ENCODE results near the gene IL4I1.

The IL4I1 gene

GRCh38 chr19:49858088-49858985, 38.4 kb downstream of the IL4I1 start:
- no peak for DNase-seq (ENCODE audit: extremely low read depth, low read depth)
- no peak for TF ChIP-seq CTCF (IDR thresholded peaks at IDR 0.05; ENCODE audit: low read depth, low read length)

GRCh38 chr19:49857838-49858087, 38.9 kb downstream of the IL4I1 start:
- no peak for TF ChIP-seq CTCF (IDR thresholded peaks at IDR 0.05; ENCODE audit: low read depth, low read length)
- no peak for DNase-seq (ENCODE audit: extremely low read depth, low read depth)

GRCh38 chr19:49857061-49857837, 39.4 kb downstream of the IL4I1 start:
- no peak for TF ChIP-seq CTCF (IDR thresholded peaks at IDR 0.05; ENCODE audit: low read depth, low read length)
- no peak for DNase-seq (ENCODE audit: extremely low read depth, low read depth)

- no peak for TF ChIP-seq CTCF (IDR thresholded peaks at IDR 0.05; ENCODE audit: low read depth, low read length)
- no peak for DNase-seq (ENCODE audit: extremely low read depth, low read depth)
Observed at GRCh38 chr19:49856574-49857021, 40.1 kb downstream of the IL4I1 start.

- DNase-seq (ENCODE audit: extremely low read depth, low read depth): no peak
- no peak for TF ChIP-seq CTCF (IDR thresholded peaks at IDR 0.05; ENCODE audit: low read depth, low read length)
Observed at GRCh38 chr19:49855676-49856573, 40.8 kb downstream of the IL4I1 start.

GRCh38 chr19:49855277-49855675, 41.4 kb downstream of the IL4I1 start:
- no peak for TF ChIP-seq CTCF (IDR thresholded peaks at IDR 0.05; ENCODE audit: low read depth, low read length)
- DNase-seq (ENCODE audit: extremely low read depth, low read depth): no peak
